Endometrial microvascular endothelial cells (primary cell): ENCODE results near the gene TSPYL2. TPM values are rescaled to one million over a fixed set of nuclear protein-coding genes. Genes with fewer than 3 reads are reported as not detected.

Experiments
- in situ Hi-C: cut with HindIII; loops from 2 replicates; pipeline ENCODE4 v1.10.0; 2017; ENCODE audit warnings: low sequenced_read_pairs, low pct_unique_long_range_greater_than_20kb; ENCODE audit errors: inconsistent ontology term
- total RNA-seq: library from RNA; depleted of rRNA; stranded (reverse); fragments of >200 nt; gene quantifications from one replicate; pipeline ENCODE4 v1.2.3, GENCODE V29; 2015; ENCODE audit errors: inconsistent ontology term

The TSPYL2 gene
- total RNA-seq, 1 donor from 2014 or later: 7.7 TPM

DNA sequence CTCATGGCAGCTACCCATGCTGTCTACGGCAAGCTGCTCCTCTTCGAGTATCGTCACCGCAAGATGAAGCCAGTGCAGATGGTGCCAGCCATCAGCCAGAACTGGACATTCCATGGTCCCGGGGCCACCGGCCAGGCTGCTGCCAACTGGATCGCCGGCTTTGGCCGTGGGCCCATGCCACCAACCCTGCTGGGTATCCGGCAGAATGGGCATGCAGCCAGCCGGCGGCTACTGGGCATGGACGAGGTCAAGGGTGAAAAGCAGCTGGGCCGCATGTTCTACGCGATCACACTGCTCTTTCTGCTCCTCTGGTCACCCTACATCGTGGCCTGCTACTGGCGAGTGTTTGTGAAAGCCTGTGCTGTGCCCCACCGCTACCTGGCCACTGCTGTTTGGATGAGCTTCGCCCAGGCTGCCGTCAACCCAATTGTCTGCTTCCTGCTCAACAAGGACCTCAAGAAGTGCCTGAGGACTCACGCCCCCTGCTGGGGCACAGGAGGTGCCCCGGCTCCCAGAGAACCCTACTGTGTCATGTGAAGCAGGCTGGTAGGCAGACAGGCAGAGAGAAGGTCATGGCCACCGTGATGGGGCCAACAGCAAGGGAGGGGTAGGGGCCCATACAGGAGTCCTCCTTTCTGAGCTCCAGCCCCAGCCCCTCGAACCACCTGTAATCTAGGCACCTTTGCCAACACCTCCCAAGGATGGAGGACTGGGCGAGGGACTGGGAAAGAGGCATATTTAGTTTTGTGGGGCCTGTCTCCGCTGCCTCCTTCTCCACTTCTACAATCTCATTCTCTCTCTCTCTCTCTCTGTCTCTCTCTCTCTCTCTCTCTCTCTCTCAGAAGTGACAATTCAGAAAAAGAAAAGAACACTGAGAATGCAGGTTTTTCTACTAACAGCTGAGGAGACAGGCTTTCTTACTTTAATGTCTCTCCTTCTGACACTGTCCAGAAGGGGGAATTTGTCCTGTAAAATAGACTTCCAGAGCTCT is 4.7 kb upstream of the TSPYL2 start:
- in situ Hi-C loops: no loop called here

DNA sequence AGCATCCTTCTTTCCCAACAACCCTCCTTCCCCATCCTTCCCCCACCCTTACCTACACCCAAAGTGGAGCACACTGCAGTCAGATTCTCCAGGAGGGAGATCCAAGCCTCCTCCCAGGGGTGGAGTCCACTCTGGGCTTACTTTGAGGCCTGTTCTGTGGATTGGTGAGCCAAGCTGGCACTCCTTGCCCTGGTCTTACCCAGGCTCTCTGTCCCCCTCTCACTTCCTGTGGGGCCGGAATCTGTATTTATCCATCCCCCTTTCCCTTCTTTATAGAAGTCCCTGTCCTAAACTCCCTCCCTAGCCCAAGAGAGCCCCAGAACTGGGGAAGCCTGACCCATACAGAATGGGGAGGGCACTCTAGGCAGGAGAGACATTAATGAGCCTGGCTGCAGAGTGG is 3.2 kb upstream of the TSPYL2 start:
- in situ Hi-C loops: no loop called here

DNA sequence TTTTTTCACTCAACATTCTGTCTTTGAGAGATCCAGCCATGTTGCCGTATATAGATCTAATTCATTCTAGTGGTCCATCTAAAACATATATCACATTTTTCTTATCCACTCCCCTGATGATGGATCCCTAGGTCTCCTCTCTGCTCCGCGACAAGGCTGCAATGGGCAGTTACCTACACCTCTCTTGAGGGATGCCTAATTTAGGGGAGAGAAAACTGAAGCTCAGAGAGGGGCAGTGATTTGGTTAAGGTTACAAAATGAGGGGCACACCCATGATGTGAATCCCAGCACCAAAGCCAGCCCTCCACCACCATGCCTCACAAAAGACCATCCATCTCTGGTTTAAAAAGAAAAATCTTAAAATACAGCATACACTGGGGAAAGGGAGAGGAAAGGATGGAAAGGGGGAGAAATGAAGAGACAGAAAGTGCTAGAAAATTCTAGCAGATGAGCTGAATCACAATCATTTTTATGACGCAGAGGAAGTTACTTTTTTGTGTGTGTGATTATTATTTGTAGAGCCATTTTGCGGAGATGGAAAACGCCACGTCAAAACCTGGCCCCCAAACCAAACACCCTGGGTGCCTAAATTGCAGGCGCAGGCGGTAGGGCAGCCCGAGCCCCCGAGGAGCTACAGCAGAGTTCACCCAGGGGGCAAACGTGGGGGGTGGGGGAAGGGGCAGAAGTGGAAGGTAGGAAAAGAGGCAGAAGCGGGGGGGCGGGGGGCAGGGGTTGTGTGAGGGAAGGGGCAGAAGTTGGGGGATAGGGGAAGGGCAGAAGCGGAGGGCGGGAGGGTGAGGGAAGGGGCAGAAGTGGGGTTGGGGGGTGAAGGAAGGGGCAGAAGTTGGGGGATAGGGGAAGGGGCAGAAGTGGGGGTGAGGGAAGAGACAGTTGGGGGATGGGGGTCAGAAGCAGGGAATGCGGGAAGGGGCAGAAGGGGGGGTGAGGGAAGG is 1.3 kb upstream of the TSPYL2 start:
- in situ Hi-C loops: no loop called here

DNA sequence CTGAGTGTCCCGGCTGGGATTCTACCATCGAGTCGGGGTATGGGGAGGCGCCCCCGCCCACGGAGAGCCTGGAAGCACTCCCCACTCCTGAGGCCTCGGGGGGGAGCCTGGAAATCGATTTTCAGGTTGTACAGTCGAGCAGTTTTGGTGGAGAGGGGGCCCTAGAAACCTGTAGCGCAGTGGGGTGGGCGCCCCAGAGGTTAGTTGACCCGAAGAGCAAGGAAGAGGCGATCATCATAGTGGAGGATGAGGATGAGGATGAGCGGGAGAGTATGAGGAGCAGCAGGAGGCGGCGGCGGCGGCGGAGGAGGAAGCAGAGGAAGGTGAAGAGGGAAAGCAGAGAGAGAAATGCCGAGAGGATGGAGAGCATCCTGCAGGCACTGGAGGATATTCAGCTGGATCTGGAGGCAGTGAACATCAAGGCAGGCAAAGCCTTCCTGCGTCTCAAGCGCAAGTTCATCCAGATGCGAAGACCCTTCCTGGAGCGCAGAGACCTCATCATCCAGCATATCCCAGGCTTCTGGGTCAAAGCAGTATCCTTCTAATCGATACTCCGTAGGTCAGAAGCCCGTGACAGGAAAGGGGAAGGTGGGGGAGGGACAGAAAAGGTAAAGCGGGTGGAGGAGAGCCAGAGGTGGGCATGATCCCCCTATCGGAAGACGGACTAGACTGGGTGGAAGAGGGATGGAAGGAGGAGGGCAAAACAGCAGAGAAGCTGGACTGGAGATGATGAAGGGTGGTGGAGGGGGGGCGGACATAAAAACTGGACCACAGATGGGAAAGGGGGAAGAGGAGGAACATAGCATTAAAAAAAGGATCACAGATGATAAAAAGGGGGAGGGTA is 828 bp downstream of the TSPYL2 start:
- in situ Hi-C loops: no loop called here

DNA sequence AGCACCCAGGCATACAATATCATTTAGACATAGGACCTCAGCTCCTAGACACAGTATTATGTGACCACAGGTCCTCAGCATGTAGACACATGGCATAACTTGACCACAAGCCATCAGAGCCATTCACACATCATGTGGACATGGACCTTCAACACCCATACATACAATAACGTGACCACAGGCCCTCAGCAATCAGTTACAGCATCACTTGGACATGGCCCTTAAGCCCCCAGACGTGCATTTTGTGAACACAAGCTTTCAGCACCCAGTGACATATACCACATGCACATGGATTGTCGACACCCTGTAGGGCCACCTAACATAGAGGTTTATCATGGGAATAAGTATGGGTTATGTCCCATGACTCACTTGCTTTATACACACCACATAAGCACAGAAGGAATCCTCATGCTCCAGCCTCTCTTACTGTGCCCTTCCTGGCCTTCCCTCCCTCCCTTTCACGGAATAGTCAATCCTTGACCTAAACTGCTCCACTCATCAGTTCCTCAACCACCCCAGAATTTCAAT is 1.9 kb downstream of the TSPYL2 start:
- in situ Hi-C loops: no loop called here

DNA sequence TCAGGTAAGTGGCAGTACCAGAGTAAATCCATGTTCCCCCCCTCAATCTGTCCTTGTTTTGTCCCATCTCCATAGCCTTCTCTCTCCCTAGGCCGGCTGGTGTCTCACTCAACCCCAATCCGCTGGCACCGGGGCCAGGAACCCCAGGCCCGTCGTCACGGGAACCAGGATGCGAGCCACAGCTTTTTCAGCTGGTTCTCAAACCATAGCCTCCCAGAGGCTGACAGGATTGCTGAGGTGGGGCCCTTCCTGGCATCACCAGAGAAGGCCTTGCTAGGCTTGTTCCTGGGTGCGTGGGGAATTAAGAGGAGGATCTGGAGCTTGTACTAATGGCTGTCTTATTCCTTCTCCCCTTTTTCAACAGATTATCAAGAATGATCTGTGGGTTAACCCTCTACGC is 2.7 kb downstream of the TSPYL2 start:
- in situ Hi-C loops: no loop called here

DNA sequence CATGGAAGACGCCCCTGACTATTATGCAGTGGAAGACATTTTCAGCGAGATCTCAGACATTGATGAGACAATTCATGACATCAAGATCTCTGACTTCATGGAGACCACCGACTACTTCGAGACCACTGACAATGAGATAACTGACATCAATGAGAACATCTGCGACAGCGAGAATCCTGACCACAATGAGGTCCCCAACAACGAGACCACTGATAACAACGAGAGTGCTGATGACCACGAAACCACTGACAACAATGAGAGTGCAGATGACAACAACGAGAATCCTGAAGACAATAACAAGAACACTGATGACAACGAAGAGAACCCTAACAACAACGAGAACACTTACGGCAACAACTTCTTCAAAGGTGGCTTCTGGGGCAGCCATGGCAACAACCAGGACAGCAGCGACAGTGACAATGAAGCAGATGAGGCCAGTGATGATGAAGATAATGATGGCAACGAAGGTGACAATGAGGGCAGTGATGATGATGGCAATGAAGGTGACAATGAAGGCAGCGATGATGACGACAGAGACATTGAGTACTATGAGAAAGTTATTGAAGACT is 3.6 kb downstream of the TSPYL2 start:
- in situ Hi-C loops: no loop called here

DNA sequence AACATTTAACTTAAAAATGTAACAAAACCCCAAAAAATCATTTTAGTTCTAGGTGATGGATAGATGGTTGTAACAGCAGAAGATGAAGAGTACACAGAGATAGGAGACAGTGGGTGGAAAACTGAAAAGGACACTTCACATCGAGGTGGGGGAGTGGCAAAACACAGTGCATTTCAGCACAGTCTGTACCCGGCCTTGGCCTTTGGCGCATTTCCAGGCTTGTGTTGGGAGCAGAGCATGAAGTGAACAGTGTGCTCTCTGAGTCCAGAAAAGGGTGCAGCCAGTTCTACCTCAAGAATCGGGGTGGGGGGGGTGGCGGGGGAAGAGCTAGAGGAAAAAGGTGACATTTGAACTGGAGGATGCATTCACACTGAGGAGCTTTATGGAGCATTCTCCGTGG is 4.3 kb downstream of the TSPYL2 start:
- in situ Hi-C loops: no loop called here

DNA sequence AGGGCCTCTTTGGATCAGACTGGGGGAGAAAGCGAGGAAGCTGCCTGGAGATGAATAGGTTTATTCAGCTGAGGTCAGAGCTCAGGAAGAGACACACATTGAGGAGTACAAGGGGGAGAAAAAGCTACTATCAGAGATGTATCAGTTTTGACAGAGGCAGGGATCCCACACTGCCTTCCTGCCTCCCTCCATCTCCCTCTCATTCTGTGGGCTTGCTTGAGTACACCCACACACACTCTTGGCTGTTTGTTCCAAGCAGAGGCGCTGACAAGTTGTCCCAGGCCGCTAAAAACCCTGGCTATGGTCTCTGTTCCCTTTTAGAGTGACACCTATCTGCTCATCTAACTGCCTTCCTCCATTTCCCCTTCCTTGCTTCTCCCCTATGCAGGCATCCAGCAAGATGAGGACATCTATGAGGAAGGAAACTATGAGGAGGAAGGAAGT is 5.2 kb downstream of the TSPYL2 start:
- in situ Hi-C loops: no loop called here

DNA sequence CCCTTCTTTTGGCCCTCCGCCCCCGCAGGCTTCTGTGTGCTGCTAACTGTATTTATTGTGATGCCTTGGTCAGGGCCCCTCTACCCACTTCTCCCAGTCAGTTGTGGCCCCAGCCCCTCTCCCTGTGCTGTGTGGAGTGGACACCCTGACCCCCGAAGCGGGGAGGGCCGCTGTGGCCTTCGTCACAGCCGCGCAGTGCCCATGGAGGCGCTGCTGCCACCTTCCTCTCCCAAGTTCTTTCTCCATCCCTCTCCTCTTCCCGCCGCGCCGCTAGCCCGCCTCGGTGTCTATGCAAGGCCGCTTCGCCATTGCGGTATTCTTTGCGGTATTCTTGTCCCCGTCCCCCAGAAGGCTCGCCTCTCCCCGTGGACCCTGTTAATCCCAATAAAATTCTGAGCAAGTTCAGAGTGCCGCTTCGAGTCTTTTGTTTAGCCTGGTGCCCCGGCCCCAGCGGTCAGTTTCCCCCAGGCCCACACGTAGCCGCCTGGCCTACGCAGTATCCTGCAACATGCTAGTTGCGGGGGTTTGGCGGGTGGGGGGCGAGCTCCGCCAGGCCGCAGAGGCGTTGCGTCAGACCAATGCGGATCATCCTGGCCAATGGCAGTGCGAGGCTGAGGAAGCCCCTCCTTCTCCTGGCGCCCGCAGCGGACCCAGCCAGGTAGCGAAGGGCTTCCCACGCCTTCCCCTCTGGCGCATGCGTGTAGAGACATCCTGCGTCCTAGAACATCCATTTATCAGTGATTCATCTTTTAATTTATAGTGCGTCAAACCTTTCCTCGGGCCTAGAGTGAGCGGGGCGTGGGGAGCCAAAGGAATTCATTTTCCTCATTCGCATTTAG is 6.2 kb downstream of the TSPYL2 start:
- in situ Hi-C loops: no loop called here

DNA sequence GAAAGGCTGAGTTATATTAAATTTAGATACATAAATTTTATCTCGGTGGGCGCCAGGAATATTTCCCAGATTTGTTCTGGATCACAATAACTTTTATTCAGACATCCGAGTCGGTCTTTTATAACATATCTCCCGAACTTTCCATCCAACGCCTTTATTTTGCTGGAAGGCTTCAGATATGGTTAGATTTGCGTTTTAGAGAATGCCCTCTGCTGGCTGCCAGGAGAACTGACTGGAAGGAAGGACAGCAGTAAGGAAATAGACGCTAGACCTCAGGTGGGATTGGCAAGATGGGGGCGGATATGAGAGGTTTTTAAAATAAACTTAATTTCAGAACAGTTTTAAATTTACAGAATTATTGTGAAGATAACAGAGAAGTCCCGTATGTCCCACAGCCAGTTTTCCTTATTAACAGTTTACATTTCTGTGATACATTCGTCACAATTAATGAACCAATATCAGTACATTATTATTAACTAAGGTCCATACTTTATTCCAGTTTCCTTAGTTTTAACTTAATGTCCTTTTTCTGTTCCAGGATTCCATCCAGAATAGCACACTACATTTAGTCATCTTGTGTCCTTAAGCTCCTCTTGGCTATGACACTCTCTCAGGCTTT is 7.2 kb downstream of the TSPYL2 start:
- in situ Hi-C loops: no loop called here

DNA sequence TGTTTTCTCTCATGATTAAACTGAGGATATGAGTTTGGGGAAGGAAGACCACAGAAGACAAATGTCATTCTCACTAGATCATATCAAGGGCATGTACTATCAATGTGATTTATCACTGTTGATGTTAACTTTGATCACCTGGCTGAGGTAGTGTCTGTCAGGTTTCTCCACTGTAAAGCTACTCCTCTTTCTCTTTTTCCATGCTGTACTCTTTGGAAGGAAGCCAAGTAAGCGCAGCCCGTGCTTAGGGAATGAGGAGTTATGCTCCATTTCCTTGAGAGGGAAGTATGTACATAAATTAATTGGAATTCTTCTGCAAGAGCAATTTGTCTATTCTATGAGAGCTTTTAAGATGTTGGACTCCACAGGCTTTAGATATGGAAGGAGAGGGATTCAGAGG is 7.8 kb downstream of the TSPYL2 start:
- in situ Hi-C loops: no loop called here

DNA sequence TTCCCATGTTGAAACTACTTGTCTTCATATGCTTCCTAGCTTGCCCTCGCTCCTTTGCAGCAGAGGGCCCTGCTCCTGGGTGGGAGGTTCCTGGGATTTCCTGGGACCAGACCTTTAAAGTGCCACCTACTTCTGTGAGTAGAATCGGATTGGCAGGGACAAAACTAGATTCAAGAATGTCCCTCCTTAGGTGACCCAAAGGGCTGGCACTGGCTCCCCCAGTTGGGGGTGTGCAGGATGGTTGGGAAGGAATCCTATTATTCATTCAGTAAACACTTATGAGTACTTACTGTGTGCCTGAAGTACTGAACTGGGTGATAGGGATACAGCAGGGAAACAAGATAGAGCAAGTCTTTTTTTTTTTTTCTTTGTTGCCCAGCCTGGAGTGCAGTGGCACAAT is 9.2 kb downstream of the TSPYL2 start:
- in situ Hi-C loops: no loop called here

DNA sequence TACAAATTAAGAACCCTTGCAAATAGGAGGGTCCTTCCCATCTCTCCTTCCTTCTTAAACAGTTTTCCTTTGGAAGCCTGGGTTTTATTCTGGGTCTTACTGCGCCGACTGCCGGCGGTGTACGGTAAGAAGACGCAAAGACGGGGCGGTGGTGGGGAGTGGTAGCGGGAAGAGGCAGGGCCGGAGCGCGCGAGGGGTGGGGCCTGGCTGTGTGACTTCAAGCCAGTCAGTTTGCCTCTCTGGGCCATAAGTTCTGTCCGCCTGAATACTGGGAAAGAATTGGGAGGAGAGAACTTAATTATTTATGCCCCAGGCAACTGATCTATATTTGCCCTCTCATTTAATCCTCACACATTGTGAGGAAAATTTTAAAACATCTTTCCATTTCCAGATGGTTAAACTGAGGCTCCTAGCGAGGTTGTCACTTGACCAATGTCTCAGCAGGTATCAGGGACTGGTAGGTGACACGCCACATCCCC is 11.0 kb downstream of the TSPYL2 start:
- in situ Hi-C loops: no loop called here

DNA sequence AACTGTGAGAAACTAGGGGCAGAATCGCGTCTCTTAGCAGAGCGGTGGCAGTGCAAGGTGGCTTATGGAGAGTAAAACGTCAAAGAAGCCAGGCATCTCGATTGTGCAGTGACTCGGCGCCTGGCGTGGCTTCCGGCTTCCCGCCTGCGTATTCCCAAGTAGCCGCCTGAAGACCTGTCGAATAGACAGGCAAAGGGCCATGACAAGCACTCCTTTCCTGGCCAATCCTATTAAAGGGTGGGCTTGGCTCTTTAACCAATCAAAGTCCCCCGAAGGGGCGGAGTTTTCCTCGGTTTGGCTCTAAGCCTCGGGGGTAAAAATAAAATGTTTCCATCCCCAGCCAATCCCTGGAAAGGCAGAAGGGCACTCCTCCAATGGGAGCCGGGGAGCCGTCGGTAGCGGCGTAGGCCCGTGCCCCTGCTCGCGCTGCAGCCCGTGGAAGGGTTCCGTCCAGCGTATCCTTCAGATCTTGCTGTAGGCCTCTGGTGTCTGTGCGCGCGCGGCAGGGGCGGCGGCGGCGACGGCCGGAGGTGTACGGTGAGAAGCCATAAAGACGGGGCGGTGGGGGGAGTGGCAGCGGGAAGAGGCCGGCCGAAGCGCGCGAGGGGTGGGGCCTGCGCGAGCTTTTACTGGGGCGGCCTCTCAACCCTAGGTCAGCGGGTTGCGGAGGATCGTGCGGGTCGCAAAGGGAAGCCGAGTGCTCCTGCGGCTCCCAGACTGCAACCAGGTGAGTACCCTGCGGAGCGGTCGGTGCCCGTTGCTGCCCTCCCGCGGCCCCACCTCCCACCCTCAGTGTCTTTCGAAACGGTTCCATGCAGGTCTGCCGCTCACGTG is 11.8 kb downstream of the TSPYL2 start, which contains the start of gene KANTR:
TSS of gene KANTR (plus strand) at position 395 of the 834 bp plus-strand sequence. CDS start 30,131 bp downstream, outside the sequence.
- in situ Hi-C loops: no loop called here

DNA sequence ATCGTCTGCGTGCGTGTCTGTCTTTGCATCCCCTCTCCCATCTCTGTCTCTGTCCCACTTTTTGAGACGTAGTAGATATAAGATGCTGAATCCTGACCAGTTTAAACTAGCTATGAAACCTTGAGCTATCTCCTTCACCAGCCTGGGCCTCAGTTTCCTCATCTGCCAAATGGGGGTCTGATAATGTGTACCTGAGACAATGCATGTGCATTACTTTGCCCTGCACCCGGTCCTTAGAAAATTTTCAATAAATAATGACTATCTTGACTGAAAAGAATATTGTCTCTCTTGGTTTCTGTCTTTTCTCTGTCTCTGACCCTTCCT is 12.4 kb downstream of the TSPYL2 start:
- in situ Hi-C loops: no loop called here
